Right lobe of liver (tissue), 6 donors: ENCODE data around the gene ZNF519. TPM values are rescaled to one million over a fixed set of nuclear protein-coding genes. Genes with fewer than 3 reads are reported as not detected.

Source experiments
- ATAC-seq, 4 donors: fragments of 200-7000 bp; cut with Tn5 transposase; one replicate each; pipeline ENCODE4 v1.9.1; 2020; ENCODE audit warnings: mild to moderate bottlenecking in 4 of 4, moderate library complexity in 4 of 4
- DNase-seq, 3 donors: peaks; one replicate each; pipeline ENCODE4 v3.0.0-alpha.2; 2020
- H3K27ac ChIP-seq, 3 donors: fragments of 200-600 bp; one replicate each; pipeline ENCODE4 v1.8.0; 2022
- H3K27me3 ChIP-seq, 2 donors: fragments of 200-600 bp; one replicate each; pipeline ENCODE4 v1.8.0; 2022
- H3K36me3 ChIP-seq, 4 donors: fragments of 200-600 bp; sonication (generic) in 1 of 4; one replicate each; pipeline versions ENCODE4 v1.5.1 to v1.8.0; 2017 to 2022; ENCODE audit warnings: control low read depth in 1 of 4
- H3K4me1 ChIP-seq, 4 donors: fragments of 200-600 bp; sonication (generic) in 1 of 4; one replicate each; pipeline versions ENCODE4 v1.5.1 to v1.8.0; 2017 to 2022; ENCODE audit warnings: control low read depth in 1 of 4
- H3K4me3 ChIP-seq, 3 donors: fragments of 200-600 bp; one replicate each; pipeline ENCODE4 v1.8.0; 2022
- H3K9me3 ChIP-seq, 4 donors: fragments of 200-600 bp; sonication (generic) in 1 of 4; one replicate each; pipeline versions ENCODE4 v1.5.1 to v1.8.0; 2017 to 2022; ENCODE audit warnings: control low read depth in 1 of 4
- POLR2A ChIP-seq: fragments of 450-650 bp; IDR thresholded peaks from one replicate; pipeline ENCODE4 v1.6.1; 2017; ENCODE audit warnings: antibody characterized with exemption, mild to moderate bottlenecking
- WGBS: methylation state at CpG from one replicate; pipeline ENCODE4 v1.1.6; 2018; ENCODE audit warnings: low coverage, low lambda C conversion rate; ENCODE audit not compliant: insufficient coverage; ENCODE audit errors: missing lambda C conversion rate; 5-methylcytosine and 5-hydroxymethylcytosine counted together
- intact Hi-C, 2 donors: fragments of 100-400 bp; cut with DNase I; formaldehyde crosslinking; loops; one replicate each; pipeline versions ENCODE4 v1.11.2 to v1.14.1; 2022
- total RNA-seq, 6 experiments: library from RNA; depleted of rRNA in 2 of 6; stranded (reverse); fragments of >200 nt in 2 of 6; fragmentation: NEBNext Ultra II Directional in 3 of 6; extraction: Animal tissue kit (Norgen Biotek cat#: 25700) in 3 of 6; gene quantifications; one replicate each; pipeline versions ENCODE4 v1.1.0 to v1.2.4, GENCODE V29; 2016 to 2023
- TF ChIP-seq, protein P1 (sequence below), 4 donors: fragments of 200-600 bp in 3 of 4; fragments of 450-650 bp in 1 of 4; IDR thresholded peaks; one replicate each; pipeline versions ENCODE4 v1.5.1 to v1.8.0; 2016 to 2022; ENCODE audit warnings: antibody characterized with exemption in 4 of 4, mild to moderate bottlenecking in 2 of 4
- donor health status: DM: no; HTN: yes; CAD: no.
- donor health status: DM: no; HTN: no; CAD: no.
- donor health status: DM: no; HTN: no; CAD: no.
- donor health status: DM: no; HTN: yes; CAD: no.
- donor health status: DM: no; HTN: yes; CAD: no.

The ZNF519 gene
- total RNA-seq, 6 experiments from 2014 or later, result 0.66 to 2.1 (median 1.5) TPM

DNA sequence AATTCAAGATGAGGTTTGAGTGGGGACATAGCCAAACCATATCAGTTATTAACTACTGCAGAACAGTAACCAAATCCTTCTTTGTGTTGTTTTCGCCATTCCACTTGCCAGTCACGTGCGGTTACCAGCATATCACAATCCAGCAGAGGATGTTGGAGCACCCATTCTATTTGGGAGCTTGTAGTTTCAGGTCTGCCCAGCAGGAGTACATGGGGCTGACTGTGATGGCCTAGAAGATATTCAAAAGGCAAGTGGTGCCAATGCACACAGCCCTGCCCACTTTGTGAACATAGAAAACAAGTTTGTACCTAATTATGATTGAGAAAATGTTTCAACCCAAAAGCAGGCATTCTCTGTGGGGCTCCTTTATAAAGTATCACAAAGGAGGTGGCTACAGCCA, 57.0 kb downstream of the ZNF519 start:
- H3K9me3 ChIP-seq, result no peaks in the 10 kb centered on the region
- H3K4me3 ChIP-seq, result no peak overlapping the region
- H3K27me3 ChIP-seq, result no peaks in the 10 kb centered on the region
- DNase-seq (no peak), ATAC-seq (no peak)
- no peak for TF ChIP-seq POLR2A
- TF ChIP-seq, protein P1, sequence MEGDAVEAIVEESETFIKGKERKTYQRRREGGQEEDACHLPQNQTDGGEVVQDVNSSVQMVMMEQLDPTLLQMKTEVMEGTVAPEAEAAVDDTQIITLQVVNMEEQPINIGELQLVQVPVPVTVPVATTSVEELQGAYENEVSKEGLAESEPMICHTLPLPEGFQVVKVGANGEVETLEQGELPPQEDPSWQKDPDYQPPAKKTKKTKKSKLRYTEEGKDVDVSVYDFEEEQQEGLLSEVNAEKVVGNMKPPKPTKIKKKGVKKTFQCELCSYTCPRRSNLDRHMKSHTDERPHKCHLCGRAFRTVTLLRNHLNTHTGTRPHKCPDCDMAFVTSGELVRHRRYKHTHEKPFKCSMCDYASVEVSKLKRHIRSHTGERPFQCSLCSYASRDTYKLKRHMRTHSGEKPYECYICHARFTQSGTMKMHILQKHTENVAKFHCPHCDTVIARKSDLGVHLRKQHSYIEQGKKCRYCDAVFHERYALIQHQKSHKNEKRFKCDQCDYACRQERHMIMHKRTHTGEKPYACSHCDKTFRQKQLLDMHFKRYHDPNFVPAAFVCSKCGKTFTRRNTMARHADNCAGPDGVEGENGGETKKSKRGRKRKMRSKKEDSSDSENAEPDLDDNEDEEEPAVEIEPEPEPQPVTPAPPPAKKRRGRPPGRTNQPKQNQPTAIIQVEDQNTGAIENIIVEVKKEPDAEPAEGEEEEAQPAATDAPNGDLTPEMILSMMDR (IDR thresholded peaks at IDR 0.05), result no peak
- intact Hi-C loops, result loop anchor here in 1 of 2 donors (10.0 kb wide), 1 partner anchor 250 kb away; the partner anchor contains the start of gene MC5R
- 88% methylated on average over 3 of the region's 3 CpGs for WGBS
- H3K27ac ChIP-seq, result no peak overlapping the region
- no peaks in the 10 kb centered on the region for H3K4me1 ChIP-seq
- H3K36me3 ChIP-seq, result no peaks in the 10 kb centered on the region

DNA sequence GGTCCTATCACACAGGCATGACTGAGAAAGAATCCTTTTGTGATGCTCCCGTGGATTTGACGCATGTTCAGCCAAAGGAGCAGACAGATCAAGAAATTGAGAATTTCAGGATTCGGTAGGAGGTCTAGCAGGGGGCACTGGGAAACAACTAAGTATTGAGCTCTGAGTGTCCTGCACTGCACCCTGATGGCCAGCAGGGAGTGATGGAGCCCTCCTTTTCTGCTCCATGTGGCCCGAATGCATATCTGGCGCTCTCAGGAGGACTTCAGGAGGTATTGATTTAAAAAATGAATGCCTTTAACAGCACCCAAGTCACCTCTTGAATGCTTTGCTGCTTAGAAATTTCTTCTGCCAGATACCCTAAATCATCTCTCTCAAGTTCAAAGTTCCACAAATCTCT, 58.0 kb downstream of the ZNF519 start:
- H3K27me3 ChIP-seq, result no peaks in the 10 kb centered on the region

DNA sequence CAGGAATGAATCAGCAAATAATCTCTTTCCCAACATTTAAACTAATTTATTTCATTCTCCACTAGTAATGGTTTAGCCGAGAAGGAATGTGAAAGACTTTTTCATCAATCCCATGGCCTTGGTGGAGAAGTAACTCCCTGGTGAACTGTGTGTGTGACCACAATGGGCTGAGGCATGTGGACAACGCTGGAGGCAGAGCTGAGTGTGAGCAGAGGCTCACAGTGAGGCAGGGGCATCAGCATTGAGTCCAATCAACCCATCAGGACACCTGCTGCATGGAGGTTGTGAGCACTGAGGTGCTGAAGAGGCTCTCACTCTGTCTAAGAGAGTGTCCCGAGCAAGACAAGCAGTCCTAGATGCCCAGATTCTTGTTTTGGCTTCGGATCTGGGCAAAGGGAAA, 78.6 kb downstream of the ZNF519 start:
- no peaks in the 10 kb centered on the region for H3K4me1 ChIP-seq
- no peak overlapping the region for H3K27ac ChIP-seq
- H3K27me3 ChIP-seq, result no peaks in the 10 kb centered on the region
- ATAC-seq (no peak), DNase-seq (no peak)
- no peaks in the 10 kb centered on the region for H3K36me3 ChIP-seq
- no peak for TF ChIP-seq POLR2A
- TF ChIP-seq, protein P1 (IDR thresholded peaks at IDR 0.05), result no peak
- no peaks in the 10 kb centered on the region for H3K9me3 ChIP-seq
- 57% methylated on average over 3 of the region's 4 CpGs for WGBS
- no peak overlapping the region for H3K4me3 ChIP-seq
- intact Hi-C loops, result loop anchor here in 1 of 2 donors (10.0 kb wide), 1 partner anchor 61 kb away; no protein-coding TSS in a partner anchor

More for the DNA sequence above, 58.0 kb downstream of the ZNF519 start:
- no peaks in the 10 kb centered on the region for H3K4me1 ChIP-seq
- intact Hi-C loops, result loop anchor here in 1 of 2 donors (10.0 kb wide), 1 partner anchor 249 kb away; the partner anchor contains the start of gene MC5R
- H3K36me3 ChIP-seq, result no peaks in the 10 kb centered on the region
- no peaks in the 10 kb centered on the region for H3K9me3 ChIP-seq
- no peak overlapping the region for H3K4me3 ChIP-seq
- WGBS, result 83% methylated on average over 2 of the region's 5 CpGs
- no peak for TF ChIP-seq POLR2A
- TF ChIP-seq, protein P1 (IDR thresholded peaks at IDR 0.05), result no peak
- DNase-seq (no peak), ATAC-seq (no peak)
- no peak overlapping the region for H3K27ac ChIP-seq

Other genes with a start within 250 kb of the ZNF519 start
- under 1 TPM in 1 of 6 experiments, not detected in 5; 0.04 TPM for gene MC2R, start 216.9 kb downstream of the ZNF519 start, total RNA-seq